Astrocyte (in vitro differentiated cells and primary cell): Measurements from ENCODE around the gene CRB2. TPM values are rescaled to one million over a fixed set of nuclear protein-coding genes. Genes with fewer than 3 reads are reported as not detected.
"Not testable (repeated sequence)": the region's sequence is repeated elsewhere in the genome, so short reads cannot be mapped to it uniquely, and the experiment has no call there.

Experiments used
- DNase-seq: peaks from one replicate; pipeline ENCODE4 v3.0.0-alpha.2; 2010; ENCODE audit warnings: low read depth
- FAIRE-seq: peaks from 2 replicates; lab custom pipeline; 2011; peaks lifted over from hg19 to GRCh38; lab: Jason Lieb, UNC
- H2AFZ ChIP-seq: 2 replicates; pipeline ENCODE4 v1.6.0; 2012; ENCODE audit warnings: low read depth, low read length, inconsistent platforms
- H3K27ac ChIP-seq: 2 replicates; pipeline ENCODE4 v1.5.1; 2011; ENCODE audit warnings: low read depth, low read length, inconsistent platforms
- H3K27me3 ChIP-seq: 2 replicates; pipeline ENCODE4 v1.6.0; 2011; ENCODE audit warnings: low read length, inconsistent platforms; ENCODE audit not compliant: insufficient read depth
- H3K36me3 ChIP-seq: 2 replicates; pipeline ENCODE4 v1.5.1; 2011; ENCODE audit warnings: low read length, inconsistent platforms; ENCODE audit not compliant: insufficient read depth
- H3K4me1 ChIP-seq: 2 replicates; pipeline ENCODE4 v1.5.1; 2011; ENCODE audit warnings: low read length, inconsistent platforms; ENCODE audit not compliant: insufficient read depth
- H3K4me2 ChIP-seq: 2 replicates; pipeline ENCODE4 v1.6.0; 2012; ENCODE audit warnings: low read length, inconsistent platforms
- H3K4me3 ChIP-seq: 2 replicates; pipeline ENCODE4 v1.5.1; 2011; ENCODE audit warnings: low read depth, mild to moderate bottlenecking, low read length, inconsistent platforms; ENCODE audit not compliant: insufficient read depth
- H3K79me2 ChIP-seq: 2 replicates; pipeline ENCODE4 v1.6.0; 2012; ENCODE audit warnings: mild to moderate bottlenecking, low read length, inconsistent platforms; ENCODE audit not compliant: insufficient read depth
- H3K9ac ChIP-seq: 2 replicates; pipeline ENCODE4 v1.6.0; 2012; ENCODE audit warnings: mild to moderate bottlenecking, low read length, inconsistent platforms
- H3K9me3 ChIP-seq: 2 replicates; pipeline ENCODE4 v1.5.1; 2012; ENCODE audit warnings: low read depth, mild to moderate bottlenecking, low read length, inconsistent platforms; ENCODE audit not compliant: insufficient read depth
- H4K20me1 ChIP-seq: 2 replicates; pipeline ENCODE4 v1.6.0; 2012; ENCODE audit warnings: low read length, inconsistent platforms; ENCODE audit not compliant: insufficient read depth
- H3K27ac Mint-ChIP-seq: one replicate; pipeline ENCODE4 v1.8.0; 2021; ENCODE audit warnings: mild to moderate bottlenecking, mixed read lengths; ENCODE audit not compliant: unreplicated experiment
- H3K27me3 Mint-ChIP-seq: one replicate; pipeline ENCODE4 v1.8.0; 2021; ENCODE audit warnings: low read depth, mixed read lengths; ENCODE audit not compliant: unreplicated experiment
- H3K36me3 Mint-ChIP-seq: one replicate; pipeline ENCODE4 v1.8.0; 2021; ENCODE audit warnings: low read depth, mixed read lengths; ENCODE audit not compliant: unreplicated experiment
- H3K4me1 Mint-ChIP-seq: one replicate; pipeline ENCODE4 v1.8.0; 2021; ENCODE audit warnings: low read depth, mixed read lengths; ENCODE audit not compliant: unreplicated experiment
- H3K4me3 Mint-ChIP-seq: one replicate; pipeline ENCODE4 v1.8.0; 2021; ENCODE audit warnings: mild to moderate bottlenecking, moderate library complexity, mixed read lengths; ENCODE audit not compliant: unreplicated experiment
- H3K9me3 Mint-ChIP-seq: one replicate; pipeline ENCODE4 v1.8.0; 2021; ENCODE audit warnings: mild to moderate bottlenecking, mixed read lengths; ENCODE audit not compliant: unreplicated experiment
- EZH2 ChIP-seq: IDR thresholded peaks from 2 replicates; pipeline ENCODE4 v1.6.1; 2012; ENCODE audit warnings: mild to moderate bottlenecking, low read length, inconsistent platforms; ENCODE audit not compliant: insufficient read depth
- total RNA-seq: library from RNA; stranded (reverse); gene quantifications from 2 replicates; pipeline ENCODE4 v1.2.1, GENCODE V29; 2021
- TF ChIP-seq, protein P1 (sequence below): IDR thresholded peaks from 2 replicates; pipeline ENCODE4 v1.5.1; 2011; ENCODE audit warnings: low read depth, mild to moderate bottlenecking, inconsistent platforms, low read length, moderate library complexity; ENCODE audit not compliant: insufficient read depth

The CRB2 gene
- total RNA-seq, 1 donor from 2014 or later: 2.4 TPM

DNA sequence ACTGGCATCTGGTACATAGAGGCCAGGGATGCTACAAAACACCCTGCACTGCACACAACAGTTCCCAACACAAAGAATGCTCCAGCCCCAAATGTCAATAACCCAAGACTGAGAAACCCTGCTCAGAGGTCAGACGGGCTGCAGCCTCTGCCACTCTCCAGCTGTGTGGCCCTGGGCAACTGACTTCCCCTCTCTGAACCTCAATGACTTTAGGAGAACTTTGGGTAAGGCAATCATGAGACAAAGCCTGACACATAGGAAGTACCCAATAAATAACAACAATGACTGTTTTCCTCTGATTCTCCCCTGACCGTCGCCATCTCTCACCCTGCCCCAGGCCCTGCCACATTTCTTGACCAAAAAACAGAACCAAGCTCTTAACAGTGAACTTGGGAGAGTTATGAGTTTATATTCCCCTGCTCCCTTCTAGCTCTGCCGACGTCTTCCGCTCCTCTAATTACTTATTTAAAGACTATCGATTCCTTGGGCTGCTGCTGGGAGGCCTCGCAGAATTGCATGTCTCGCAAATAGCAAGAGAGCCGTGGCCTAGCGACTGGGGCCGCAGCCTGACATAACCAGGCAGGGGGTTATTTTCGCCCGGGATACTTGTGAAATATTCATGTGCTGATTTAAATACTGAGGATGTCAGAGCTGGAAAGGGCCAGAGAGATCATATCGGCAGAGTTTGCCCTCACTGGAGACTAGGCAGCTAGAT, 24.5 kb upstream of the CRB2 start:
- no peak for FAIRE-seq
- Histone ChIP-seq H3K79me2 (no peaks in the 10 kb centered on the region), H3K4me3 (no peak overlapping the region), H3K27me3 (no peaks in the 10 kb centered on the region), H3K9me3 (no peaks in the 10 kb centered on the region), H2AFZ (no peak overlapping the region), H3K4me2 (no peak overlapping the region), H3K9ac (no peak overlapping the region), H3K27ac (no peak overlapping the region), H3K36me3 (no peaks in the 10 kb centered on the region), H4K20me1 (no peaks in the 10 kb centered on the region), H3K4me1 (peaks cover 13% of the 10 kb centered on the region)
- Mint-ChIP-seq H3K4me1 (peaks cover 21% of the 10 kb centered on the region), H3K27ac (no peak overlapping the region), H3K36me3 (no peaks in the 10 kb centered on the region), H3K9me3 (peaks cover 2% of the 10 kb centered on the region), H3K4me3 (no peak overlapping the region), H3K27me3 (peaks cover 7% of the 10 kb centered on the region)
- no peak for DNase-seq
- TF ChIP-seq, protein P1, sequence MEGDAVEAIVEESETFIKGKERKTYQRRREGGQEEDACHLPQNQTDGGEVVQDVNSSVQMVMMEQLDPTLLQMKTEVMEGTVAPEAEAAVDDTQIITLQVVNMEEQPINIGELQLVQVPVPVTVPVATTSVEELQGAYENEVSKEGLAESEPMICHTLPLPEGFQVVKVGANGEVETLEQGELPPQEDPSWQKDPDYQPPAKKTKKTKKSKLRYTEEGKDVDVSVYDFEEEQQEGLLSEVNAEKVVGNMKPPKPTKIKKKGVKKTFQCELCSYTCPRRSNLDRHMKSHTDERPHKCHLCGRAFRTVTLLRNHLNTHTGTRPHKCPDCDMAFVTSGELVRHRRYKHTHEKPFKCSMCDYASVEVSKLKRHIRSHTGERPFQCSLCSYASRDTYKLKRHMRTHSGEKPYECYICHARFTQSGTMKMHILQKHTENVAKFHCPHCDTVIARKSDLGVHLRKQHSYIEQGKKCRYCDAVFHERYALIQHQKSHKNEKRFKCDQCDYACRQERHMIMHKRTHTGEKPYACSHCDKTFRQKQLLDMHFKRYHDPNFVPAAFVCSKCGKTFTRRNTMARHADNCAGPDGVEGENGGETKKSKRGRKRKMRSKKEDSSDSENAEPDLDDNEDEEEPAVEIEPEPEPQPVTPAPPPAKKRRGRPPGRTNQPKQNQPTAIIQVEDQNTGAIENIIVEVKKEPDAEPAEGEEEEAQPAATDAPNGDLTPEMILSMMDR: no peak
- no peak for TF ChIP-seq EZH2

DNA sequence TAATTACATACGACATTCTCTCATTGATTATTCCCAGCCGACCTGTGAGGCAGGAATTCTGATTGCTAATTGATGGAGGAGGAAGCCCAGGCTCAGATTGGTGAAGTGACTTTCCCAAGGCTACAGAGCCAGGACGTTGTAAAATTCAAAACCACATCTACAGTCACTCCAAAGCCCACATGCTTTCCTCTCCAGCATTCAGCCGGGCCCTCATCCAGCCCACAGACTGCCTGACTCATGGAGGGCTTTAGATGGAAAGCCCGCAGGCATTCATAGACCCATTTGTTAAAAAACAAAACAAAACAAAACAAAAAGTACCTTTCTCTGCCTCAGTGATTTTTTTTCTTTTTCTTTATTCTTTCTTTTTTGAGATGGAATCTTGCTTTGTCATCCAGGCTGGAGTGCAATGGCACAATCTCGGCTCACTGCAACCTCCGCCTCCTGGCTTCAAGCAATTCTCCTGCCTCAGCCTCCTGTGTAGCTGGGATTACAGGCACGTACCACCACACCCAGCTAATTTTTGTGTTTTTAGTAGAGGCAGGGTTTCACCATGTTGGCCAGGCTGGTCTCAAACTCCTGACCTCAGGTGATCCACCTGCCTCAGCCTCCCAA, 22.8 kb upstream of the CRB2 start:
- H3K27me3 ChIP-seq, FAIRE-seq, H3K4me3 ChIP-seq, H3K36me3 ChIP-seq, H3K79me2 ChIP-seq, H3K27me3 Mint-ChIP-seq, H3K9me3 Mint-ChIP-seq, H4K20me1 ChIP-seq, H3K9ac ChIP-seq, H3K4me3 Mint-ChIP-seq, H3K4me2 ChIP-seq, H3K36me3 Mint-ChIP-seq, H3K27ac ChIP-seq, H2AFZ ChIP-seq, H3K9me3 ChIP-seq: not testable (repeated sequence)
- DNase-seq: peak; percentile 92
- Mint-ChIP-seq H3K27ac (peak overlapping the region; percentile 12), H3K4me1 (peaks cover 21% of the 10 kb centered on the region)
- peaks cover 13% of the 10 kb centered on the region for H3K4me1 ChIP-seq

GRCh38 chr9:123334639-123335038, 21.4 kb upstream of the CRB2 start:
- Mint-ChIP-seq H3K4me3 (no peak overlapping the region), H3K27ac (no peak overlapping the region), H3K9me3 (no peaks in the 10 kb centered on the region), H3K4me1 (peaks cover 21% of the 10 kb centered on the region), H3K36me3 (no peaks in the 10 kb centered on the region), H3K27me3 (peaks cover 2% of the 10 kb centered on the region)
- DNase-seq (no peak), FAIRE-seq (no peak)
- H4K20me1 ChIP-seq: no peaks in the 10 kb centered on the region
- no peak overlapping the region for H3K4me3 ChIP-seq
- H3K79me2 ChIP-seq: no peaks in the 10 kb centered on the region
- peaks cover 13% of the 10 kb centered on the region for H3K4me1 ChIP-seq
- H3K27me3 ChIP-seq: no peaks in the 10 kb centered on the region
- H2AFZ ChIP-seq: no peak overlapping the region
- no peak for TF ChIP-seq EZH2
- TF ChIP-seq, protein P1: no peak
- H3K4me2 ChIP-seq: no peak overlapping the region
- no peak overlapping the region for H3K27ac ChIP-seq
- no peaks in the 10 kb centered on the region for H3K9me3 ChIP-seq
- H3K9ac ChIP-seq: no peak overlapping the region
- no peaks in the 10 kb centered on the region for H3K36me3 ChIP-seq
